Liver (tissue), 9 donors: ENCODE measurements around the gene C9orf153. TPM values are rescaled to one million over a fixed set of nuclear protein-coding genes. Genes with fewer than 3 reads are reported as not detected.

Experiments
- DNase-seq: peaks from one replicate; pipeline ENCODE4 v3.0.0-alpha.2; 2017; ENCODE audit warnings: low spot score
- H3K27ac ChIP-seq, 2 donors: one replicate each; pipeline ENCODE4 v1.7.0; 2013; ENCODE audit warnings: inconsistent platforms in 2 of 2, low read length in 2 of 2, control low read depth in 1 of 2, low read depth in 1 of 2, mild to moderate bottlenecking in 1 of 2
- H3K27me3 ChIP-seq, 4 donors: one replicate each; pipeline versions ENCODE4 v1.6.1 to v1.7.0; 2013; ENCODE audit warnings: low read length in 3 of 4, inconsistent platforms in 1 of 4, mild to moderate bottlenecking in 1 of 4, moderate library complexity in 1 of 4; ENCODE audit not compliant: control insufficient read depth in 4 of 4, insufficient read depth in 4 of 4
- H3K36me3 ChIP-seq, 4 donors: one replicate each; pipeline versions ENCODE4 v1.6.1 to v1.7.0; 2013; ENCODE audit warnings: low read length in 3 of 4, mild to moderate bottlenecking in 3 of 4, low read depth in 1 of 4, moderate library complexity in 1 of 4; ENCODE audit not compliant: control insufficient read depth in 4 of 4, insufficient read depth in 3 of 4
- H3K4me1 ChIP-seq, 4 donors: one replicate each; pipeline versions ENCODE4 v1.6.1 to v1.7.0; 2013; ENCODE audit warnings: low read length in 3 of 4, mild to moderate bottlenecking in 3 of 4, moderate library complexity in 1 of 4; ENCODE audit not compliant: control insufficient read depth in 4 of 4, insufficient read depth in 4 of 4
- H3K4me3 ChIP-seq, 3 donors: one replicate each; pipeline versions ENCODE4 v1.6.1 to v1.7.0; 2013; ENCODE audit warnings: low read length in 3 of 3, control low read depth in 1 of 3, low read depth in 1 of 3, mild to moderate bottlenecking in 1 of 3
- H3K9ac ChIP-seq, 2 donors: one replicate each; pipeline ENCODE4 v1.7.0; 2013; ENCODE audit warnings: low read length in 2 of 2, mild to moderate bottlenecking in 2 of 2, moderate library complexity in 2 of 2, control low read depth in 1 of 2, low read depth in 1 of 2
- H3K9me3 ChIP-seq, 4 donors: one replicate each; pipeline versions ENCODE4 v1.6.1 to v1.7.0; 2013; ENCODE audit warnings: low read length in 3 of 4; ENCODE audit not compliant: control insufficient read depth in 4 of 4
- EGR1 ChIP-seq, 2 donors: IDR thresholded peaks; 2 replicates each; pipeline ENCODE4 v1.6.1; 2016 to 2018; ENCODE audit warnings: antibody characterized with exemption in 2 of 2, low read depth in 2 of 2
- FOXA1 ChIP-seq: IDR thresholded peaks from 2 replicates; pipeline ENCODE4 v1.6.1; 2016; ENCODE audit warnings: antibody characterized with exemption
- FOXA2 ChIP-seq: IDR thresholded peaks from 2 replicates; pipeline ENCODE4 v1.6.1; 2016; ENCODE audit warnings: antibody characterized with exemption
- GABPA ChIP-seq, 2 donors: IDR thresholded peaks in 1 of 2; conservative IDR thresholded peaks in 1 of 2; 2 replicates each; pipeline ENCODE4 v1.6.1; 2016; ENCODE audit warnings: antibody characterized with exemption in 2 of 2, mild to moderate bottlenecking in 1 of 2, moderate library complexity in 1 of 2
- HNF4A ChIP-seq, 2 donors: conservative IDR thresholded peaks; 2 replicates each; pipeline ENCODE4 v1.6.1; 2016; ENCODE audit warnings: antibody characterized with exemption in 2 of 2, mild to moderate bottlenecking in 2 of 2
- HNF4G ChIP-seq: IDR thresholded peaks from 2 replicates; pipeline ENCODE4 v1.6.1; 2016; ENCODE audit warnings: antibody characterized with exemption
- JUND ChIP-seq, 2 donors: IDR thresholded peaks; 2 replicates each; pipeline ENCODE4 v1.6.1; 2016; ENCODE audit warnings: antibody characterized with exemption in 2 of 2
- NR2F2 ChIP-seq: IDR thresholded peaks from 2 replicates; pipeline ENCODE4 v1.6.1; 2016; ENCODE audit warnings: antibody characterized with exemption
- RAD21 ChIP-seq, 2 donors: IDR thresholded peaks; 2 replicates each; pipeline ENCODE4 v1.6.1; 2016; ENCODE audit warnings: antibody characterized with exemption in 2 of 2, mild to moderate bottlenecking in 2 of 2
- RXRA ChIP-seq, 2 donors: IDR thresholded peaks; 2 replicates each; pipeline ENCODE4 v1.6.1; 2017 to 2018; ENCODE audit warnings: antibody characterized with exemption in 2 of 2, mild to moderate bottlenecking in 1 of 2
- SP1 ChIP-seq: IDR thresholded peaks from 2 replicates; pipeline ENCODE4 v1.6.1; 2018; ENCODE audit warnings: antibody characterized with exemption, mild to moderate bottlenecking
- TAF1 ChIP-seq: conservative IDR thresholded peaks from 2 replicates; pipeline ENCODE4 v1.6.1; 2016; ENCODE audit warnings: antibody characterized with exemption, mild to moderate bottlenecking
- YY1 ChIP-seq: IDR thresholded peaks from 2 replicates; pipeline ENCODE4 v1.6.1; 2016; ENCODE audit warnings: antibody characterized with exemption, mild to moderate bottlenecking
- WGBS: extraction: QIAGEN DNeasy Blood & Tissue Kit; methylation state at CpG from one replicate; pipeline ENCODE4 v1.1.7; 2013; 5-methylcytosine and 5-hydroxymethylcytosine counted together
- polyA plus RNA-seq, 2 donors: library from polyadenylated mRNA; stranded (reverse) in 1 of 2; unstranded in 1 of 2; fragments of 200-250 nt in 1 of 2; fragments of >200 nt in 1 of 2; fragmentation: Nextera tagmentation in 1 of 2; extraction: Ambion mirVana in 1 of 2; gene quantifications; one replicate each; pipeline versions ENCODE4 v1.2.1 to v1.2.3, GENCODE V29; 2013 to 2015
- total RNA-seq, 2 donors: library from RNA; depleted of rRNA; stranded (reverse); fragments of >200 nt; gene quantifications; one replicate each; pipeline ENCODE4 v1.2.3, GENCODE V29; 2014
- TF ChIP-seq, protein P1 (sequence below): IDR thresholded peaks from 2 replicates; pipeline ENCODE4 v1.6.1; 2016; ENCODE audit warnings: antibody characterized with exemption
- TF ChIP-seq, protein P2 (sequence below): IDR thresholded peaks from 2 replicates; pipeline ENCODE4 v1.6.1; 2016; ENCODE audit warnings: antibody characterized with exemption
- TF ChIP-seq, protein P3 (sequence below): IDR thresholded peaks from 2 replicates; pipeline ENCODE4 v1.6.1; 2016; ENCODE audit warnings: antibody characterized with exemption
- TF ChIP-seq, protein P4 (sequence below): IDR thresholded peaks from 2 replicates; pipeline ENCODE4 v1.6.1; 2016; ENCODE audit warnings: antibody characterized with exemption, mild to moderate bottlenecking
- TF ChIP-seq, protein P5 (sequence below): fragments of 150-350 bp; IDR thresholded peaks from 2 replicates; pipeline ENCODE4 v1.5.1; 2017; ENCODE audit warnings: improper control_type of control experiment, low read depth, low read length; ENCODE audit not compliant: missing input control
- donor health status: healthy.
- donor health status: healthy.
- donor health status: healthy.
- donor health status: healthy.
- donor health status: healthy.

Gene C9orf153
- total and polyA plus RNA-seq, 4 donors = 0.07 to 0.67 (median 0.34) TPM

DNA sequence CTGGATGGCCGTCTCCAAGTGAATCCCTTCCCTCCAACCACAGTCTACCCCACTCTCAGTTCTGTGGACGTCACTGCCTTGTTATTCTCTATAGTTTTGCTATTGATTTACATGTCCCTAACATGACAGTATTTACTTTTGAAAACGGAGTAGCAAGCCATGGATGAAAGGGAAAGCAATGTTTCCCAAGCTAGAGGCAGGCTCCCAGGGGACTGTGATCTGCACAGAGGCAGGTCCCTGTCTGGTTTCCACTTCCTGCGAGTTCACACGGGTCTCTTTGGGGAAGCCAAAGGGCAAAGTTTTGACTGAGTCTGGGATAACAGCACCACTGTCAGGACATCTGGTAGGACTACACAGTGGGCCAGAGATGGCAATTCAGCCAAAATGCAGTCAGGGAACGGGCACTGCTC is 12.7 kb downstream of the C9orf153 start:
- TF ChIP-seq, protein P1, sequence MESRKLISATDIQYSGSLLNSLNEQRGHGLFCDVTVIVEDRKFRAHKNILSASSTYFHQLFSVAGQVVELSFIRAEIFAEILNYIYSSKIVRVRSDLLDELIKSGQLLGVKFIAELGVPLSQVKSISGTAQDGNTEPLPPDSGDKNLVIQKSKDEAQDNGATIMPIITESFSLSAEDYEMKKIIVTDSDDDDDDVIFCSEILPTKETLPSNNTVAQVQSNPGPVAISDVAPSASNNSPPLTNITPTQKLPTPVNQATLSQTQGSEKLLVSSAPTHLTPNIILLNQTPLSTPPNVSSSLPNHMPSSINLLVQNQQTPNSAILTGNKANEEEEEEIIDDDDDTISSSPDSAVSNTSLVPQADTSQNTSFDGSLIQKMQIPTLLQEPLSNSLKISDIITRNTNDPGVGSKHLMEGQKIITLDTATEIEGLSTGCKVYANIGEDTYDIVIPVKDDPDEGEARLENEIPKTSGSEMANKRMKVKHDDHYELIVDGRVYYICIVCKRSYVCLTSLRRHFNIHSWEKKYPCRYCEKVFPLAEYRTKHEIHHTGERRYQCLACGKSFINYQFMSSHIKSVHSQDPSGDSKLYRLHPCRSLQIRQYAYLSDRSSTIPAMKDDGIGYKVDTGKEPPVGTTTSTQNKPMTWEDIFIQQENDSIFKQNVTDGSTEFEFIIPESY = no peak
- no peak for TF ChIP-seq GABPA (IDR thresholded peaks at IDR 0.05 in 1 of 2, conservative IDR thresholded peaks at IDR 0.05 in 1 of 2)
- TF ChIP-seq, protein P2, sequence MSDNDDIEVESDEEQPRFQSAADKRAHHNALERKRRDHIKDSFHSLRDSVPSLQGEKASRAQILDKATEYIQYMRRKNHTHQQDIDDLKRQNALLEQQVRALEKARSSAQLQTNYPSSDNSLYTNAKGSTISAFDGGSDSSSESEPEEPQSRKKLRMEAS = no peak
- TF ChIP-seq EGR1 (IDR thresholded peaks at IDR 0.05; ENCODE audit: low read depth in 2 of 2) = no peak
- TF ChIP-seq JUND (IDR thresholded peaks at IDR 0.05) = no peak
- TF ChIP-seq HNF4G = no peak
- TF ChIP-seq SP1 = peak; percentile 11
- TF ChIP-seq NR2F2 = peak; percentile 91
- TF ChIP-seq, protein P3, sequence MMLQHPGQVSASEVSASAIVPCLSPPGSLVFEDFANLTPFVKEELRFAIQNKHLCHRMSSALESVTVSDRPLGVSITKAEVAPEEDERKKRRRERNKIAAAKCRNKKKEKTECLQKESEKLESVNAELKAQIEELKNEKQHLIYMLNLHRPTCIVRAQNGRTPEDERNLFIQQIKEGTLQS = no peak
- peak; percentile 48 to 73 for TF ChIP-seq RAD21 (IDR thresholded peaks at IDR 0.05)
- TF ChIP-seq RXRA (IDR thresholded peaks at IDR 0.05) = peak in 1 of 2 donors; percentile 64
- no peak for TF ChIP-seq FOXA1
- TF ChIP-seq, protein P4, sequence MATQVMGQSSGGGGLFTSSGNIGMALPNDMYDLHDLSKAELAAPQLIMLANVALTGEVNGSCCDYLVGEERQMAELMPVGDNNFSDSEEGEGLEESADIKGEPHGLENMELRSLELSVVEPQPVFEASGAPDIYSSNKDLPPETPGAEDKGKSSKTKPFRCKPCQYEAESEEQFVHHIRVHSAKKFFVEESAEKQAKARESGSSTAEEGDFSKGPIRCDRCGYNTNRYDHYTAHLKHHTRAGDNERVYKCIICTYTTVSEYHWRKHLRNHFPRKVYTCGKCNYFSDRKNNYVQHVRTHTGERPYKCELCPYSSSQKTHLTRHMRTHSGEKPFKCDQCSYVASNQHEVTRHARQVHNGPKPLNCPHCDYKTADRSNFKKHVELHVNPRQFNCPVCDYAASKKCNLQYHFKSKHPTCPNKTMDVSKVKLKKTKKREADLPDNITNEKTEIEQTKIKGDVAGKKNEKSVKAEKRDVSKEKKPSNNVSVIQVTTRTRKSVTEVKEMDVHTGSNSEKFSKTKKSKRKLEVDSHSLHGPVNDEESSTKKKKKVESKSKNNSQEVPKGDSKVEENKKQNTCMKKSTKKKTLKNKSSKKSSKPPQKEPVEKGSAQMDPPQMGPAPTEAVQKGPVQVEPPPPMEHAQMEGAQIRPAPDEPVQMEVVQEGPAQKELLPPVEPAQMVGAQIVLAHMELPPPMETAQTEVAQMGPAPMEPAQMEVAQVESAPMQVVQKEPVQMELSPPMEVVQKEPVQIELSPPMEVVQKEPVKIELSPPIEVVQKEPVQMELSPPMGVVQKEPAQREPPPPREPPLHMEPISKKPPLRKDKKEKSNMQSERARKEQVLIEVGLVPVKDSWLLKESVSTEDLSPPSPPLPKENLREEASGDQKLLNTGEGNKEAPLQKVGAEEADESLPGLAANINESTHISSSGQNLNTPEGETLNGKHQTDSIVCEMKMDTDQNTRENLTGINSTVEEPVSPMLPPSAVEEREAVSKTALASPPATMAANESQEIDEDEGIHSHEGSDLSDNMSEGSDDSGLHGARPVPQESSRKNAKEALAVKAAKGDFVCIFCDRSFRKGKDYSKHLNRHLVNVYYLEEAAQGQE = no peak
- no peak for TF ChIP-seq FOXA2
- TF ChIP-seq TAF1 = no peak
- TF ChIP-seq YY1 = no peak
- peak in 1 of 2 donors; percentile 38 for TF ChIP-seq HNF4A (conservative IDR thresholded peaks at IDR 0.05)
- TF ChIP-seq, protein P5, sequence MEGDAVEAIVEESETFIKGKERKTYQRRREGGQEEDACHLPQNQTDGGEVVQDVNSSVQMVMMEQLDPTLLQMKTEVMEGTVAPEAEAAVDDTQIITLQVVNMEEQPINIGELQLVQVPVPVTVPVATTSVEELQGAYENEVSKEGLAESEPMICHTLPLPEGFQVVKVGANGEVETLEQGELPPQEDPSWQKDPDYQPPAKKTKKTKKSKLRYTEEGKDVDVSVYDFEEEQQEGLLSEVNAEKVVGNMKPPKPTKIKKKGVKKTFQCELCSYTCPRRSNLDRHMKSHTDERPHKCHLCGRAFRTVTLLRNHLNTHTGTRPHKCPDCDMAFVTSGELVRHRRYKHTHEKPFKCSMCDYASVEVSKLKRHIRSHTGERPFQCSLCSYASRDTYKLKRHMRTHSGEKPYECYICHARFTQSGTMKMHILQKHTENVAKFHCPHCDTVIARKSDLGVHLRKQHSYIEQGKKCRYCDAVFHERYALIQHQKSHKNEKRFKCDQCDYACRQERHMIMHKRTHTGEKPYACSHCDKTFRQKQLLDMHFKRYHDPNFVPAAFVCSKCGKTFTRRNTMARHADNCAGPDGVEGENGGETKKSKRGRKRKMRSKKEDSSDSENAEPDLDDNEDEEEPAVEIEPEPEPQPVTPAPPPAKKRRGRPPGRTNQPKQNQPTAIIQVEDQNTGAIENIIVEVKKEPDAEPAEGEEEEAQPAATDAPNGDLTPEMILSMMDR = peak; percentile 3
- Histone ChIP-seq H3K9me3 (no peaks in the 10 kb centered on the region), H3K4me1 (peaks cover 0 to 2% (median 0%) of the 10 kb centered on the region in 4 donors), H3K9ac (no peak overlapping the region), H3K4me3 (no peak overlapping the region), H3K27me3 (no peaks in the 10 kb centered on the region), H3K27ac (no peak overlapping the region), H3K36me3 (no peaks in the 10 kb centered on the region)
- no peak for DNase-seq
- WGBS = 34% methylated on average over 6 of the region's 6 CpGs
